Esophagus (tissue), 2 donors: ENCODE measurements around the gene SPACA7. TPM values are rescaled to one million over a fixed set of nuclear protein-coding genes. Genes with fewer than 3 reads are reported as not detected.

Experiments
- polyA plus RNA-seq, 2 donors: library from polyadenylated mRNA; stranded (reverse); fragments of 200-250 nt; gene quantifications; one replicate each; pipeline ENCODE4 v1.2.3, GENCODE V29; 2013
- donor health status: healthy with polysubstance abuse.
- donor health status: Bipolar disorder and iron deficiency.

SPACA7 gene
- polyA plus RNA-seq, 2 donors: not detected

Other genes with a start within 250 kb of the SPACA7 start
- gene TUBGCP3, start 211.8 kb downstream of the SPACA7 start, polyA plus RNA-seq: 10 to 100 TPM in 1 of 2 donors, 1 to 10 TPM in 1; 6.4 to 11.3 TPM